GM10847 (cell line): ENCODE data around the gene ZFAND6.

Experiments
- POLR2A ChIP-seq: IDR thresholded peaks from 2 replicates; pipeline ENCODE4 v1.6.1; 2011; ENCODE audit not compliant: insufficient read length; ENCODE audit errors: extremely low read depth

The ZFAND6 gene

GRCh38 chr15:80087104-80087503, 27.6 kb downstream of the ZFAND6 start:
- TF ChIP-seq POLR2A, result no peak

- no peak for TF ChIP-seq POLR2A
Measured at GRCh38 chr15:80090041-80090440, 30.6 kb downstream of the ZFAND6 start.

- no peak for TF ChIP-seq POLR2A
Measured at GRCh38 chr15:80090879-80091503, 31.5 kb downstream of the ZFAND6 start.

GRCh38 chr15:80093854-80094418, 34.5 kb downstream of the ZFAND6 start:
- no peak for TF ChIP-seq POLR2A

- no peak for TF ChIP-seq POLR2A
Measured at GRCh38 chr15:80095511-80095910, 36.0 kb downstream of the ZFAND6 start.

GRCh38 chr15:80095969-80096368, 36.5 kb downstream of the ZFAND6 start:
- no peak for TF ChIP-seq POLR2A

- TF ChIP-seq POLR2A, result no peak
Measured at GRCh38 chr15:80098341-80098740, 38.9 kb downstream of the ZFAND6 start.

- TF ChIP-seq POLR2A, result no peak
Measured at GRCh38 chr15:80099241-80099640, 39.8 kb downstream of the ZFAND6 start.

GRCh38 chr15:80100247-80100646, 40.8 kb downstream of the ZFAND6 start:
- TF ChIP-seq POLR2A, result no peak

GRCh38 chr15:80105193-80105592, 45.7 kb downstream of the ZFAND6 start:
- no peak for TF ChIP-seq POLR2A

GRCh38 chr15:80105595-80105994, 46.1 kb downstream of the ZFAND6 start:
- no peak for TF ChIP-seq POLR2A

- TF ChIP-seq POLR2A, result no peak
Measured at GRCh38 chr15:80106051-80106450, 46.6 kb downstream of the ZFAND6 start.

GRCh38 chr15:80107204-80107603, 47.7 kb downstream of the ZFAND6 start:
- TF ChIP-seq POLR2A, result no peak

- TF ChIP-seq POLR2A, result no peak
Measured at GRCh38 chr15:80107774-80108173, 48.3 kb downstream of the ZFAND6 start.

GRCh38 chr15:80109388-80109787, 49.9 kb downstream of the ZFAND6 start:
- TF ChIP-seq POLR2A, result no peak

- TF ChIP-seq POLR2A, result no peak
Measured at GRCh38 chr15:80110920-80111319, 51.4 kb downstream of the ZFAND6 start.

GRCh38 chr15:80114114-80114513, 54.6 kb downstream of the ZFAND6 start:
- TF ChIP-seq POLR2A, result no peak
